OCI-LY7 (cell line): ENCODE measurements around the gene GOLGA8R. TPM values are rescaled to one million over a fixed set of nuclear protein-coding genes. Genes with fewer than 3 reads are reported as not detected.
"Not testable (repeated sequence)": the region's sequence is repeated elsewhere in the genome, so short reads cannot be mapped to it uniquely, and the experiment has no call there.

ENCODE experiments used
- BruUV-seq: library from RNA; stranded (reverse); fragments of 400-500 nt; replicated peaks from 2 replicates; lab custom pipeline; 2021; lab: Mats Ljungman, UMichigan
- CTCF ChIA-PET: fragments of 300-600 bp; sonication (Branson Sonifier 250); formaldehyde crosslinking; loops from one replicate; lab custom pipeline; 2022; ENCODE audit warnings: antibody characterized with exemption; ENCODE audit not compliant: unreplicated experiment; lab: Charles Lee
- POLR2A ChIA-PET: fragments of 300-600 bp; sonication (Branson Sonifier 250); formaldehyde crosslinking; loops from one replicate; lab custom pipeline; 2022; ENCODE audit warnings: antibody characterized with exemption; lab: Charles Lee
- DNase-seq: peaks from one replicate; pipeline ENCODE4 v3.0.0-alpha.2; 2015; ENCODE audit warnings: low spot score
- H2AFZ ChIP-seq: fragments of 200-600 bp; sonication (generic), shearing (Covaris generic); 2 replicates; pipeline ENCODE4 v1.6.1; 2014; ENCODE audit warnings: mild to moderate bottlenecking, antibody characterized with exemption, low read length, moderate library complexity
- H3K27ac ChIP-seq: fragments of 200-600 bp; sonication (generic); 2 replicates; pipeline ENCODE4 v1.5.1; 2014; ENCODE audit warnings: mixed run types, low read depth, mild to moderate bottlenecking, moderate library complexity, low read length, inconsistent platforms; ENCODE audit not compliant: poor library complexity, severe bottlenecking
- H3K36me3 ChIP-seq: fragments of 200-600 bp; sonication (generic); 2 replicates; pipeline ENCODE4 v1.6.1; 2014; ENCODE audit warnings: mild to moderate bottlenecking, antibody characterized with exemption, low read length, moderate library complexity, mixed read lengths; ENCODE audit not compliant: insufficient read depth
- H3K4me1 ChIP-seq: fragments of 200-600 bp; sonication (generic); 2 replicates; pipeline ENCODE4 v1.5.1; 2014; ENCODE audit warnings: mild to moderate bottlenecking, low read length; ENCODE audit not compliant: insufficient read depth, poor library complexity, severe bottlenecking
- H3K4me2 ChIP-seq: fragments of 200-600 bp; sonication (generic); 2 replicates; pipeline ENCODE4 v1.6.1; 2014; ENCODE audit warnings: mild to moderate bottlenecking, low read length
- H3K4me3 ChIP-seq: fragments of 200-600 bp; sonication (generic); 2 replicates; pipeline ENCODE4 v1.5.1; 2014; ENCODE audit warnings: mild to moderate bottlenecking, low read depth, low read length; ENCODE audit not compliant: poor library complexity, severe bottlenecking
- H3K79me2 ChIP-seq: fragments of 200-600 bp; sonication (generic); 2 replicates; pipeline ENCODE4 v1.6.1; 2016; ENCODE audit warnings: low read depth, mild to moderate bottlenecking, low read length, moderate library complexity, mixed read lengths; ENCODE audit not compliant: insufficient read depth
- H3K9me2 ChIP-seq: fragments of 200-600 bp; sonication (generic); 2 replicates; pipeline ENCODE4 v1.6.1; 2016; ENCODE audit warnings: mild to moderate bottlenecking, low read length, mixed read lengths; ENCODE audit not compliant: insufficient read depth
- H3K9me3 ChIP-seq: fragments of 200-600 bp; sonication (generic); 2 replicates; pipeline ENCODE4 v1.6.1; 2014; ENCODE audit warnings: mild to moderate bottlenecking, mixed run types, low read length, mixed read lengths
- H4K20me1 ChIP-seq: fragments of 200-600 bp; sonication (generic); 2 replicates; pipeline ENCODE4 v1.6.1; 2014; ENCODE audit warnings: mild to moderate bottlenecking, antibody characterized with exemption, low read length, moderate library complexity, mixed read lengths; ENCODE audit not compliant: insufficient read depth
- intact Hi-C: fragments of 100-400 bp; cut with micrococcal nuclease; formaldehyde crosslinking; loops from one replicate; pipeline ENCODE4 v1.10.0; 2022; ENCODE audit not compliant: unreplicated experiment
- small RNA-seq: library from RNA; depleted of rRNA; stranded (forward); fragments of <200 nt; gene quantifications from one replicate; pipeline ENCODE3, GENCODE V24; 2014
- total RNA-seq, 2 experiments: library from RNA; depleted of rRNA in 1 of 2; stranded (reverse); fragments of >200 nt in 1 of 2; shearing (Covaris generic) in 1 of 2; gene quantifications; 2 replicates each; pipeline ENCODE4 v1.2.3, GENCODE V29; 2014 to 2022

GOLGA8R gene
- total RNA-seq, 2 experiments from 2014 or later: 0.74 TPM; not detected in 1

- BruUV-seq, H3K36me3 ChIP-seq, intact Hi-C loops: not testable (repeated sequence)
These were observed 52.7 kb downstream of the GOLGA8R start for GRCh38 chr15:30361404-30361803.

GRCh38 chr15:30360990-30361389 lies 53.1 kb downstream of the GOLGA8R start:
- BruUV-seq, intact Hi-C loops, H3K79me2 ChIP-seq, H3K4me3 ChIP-seq, H3K36me3 ChIP-seq, CTCF ChIA-PET, H2AFZ ChIP-seq, H3K4me1 ChIP-seq, H3K9me2 ChIP-seq, H3K27ac ChIP-seq, DNase-seq, H4K20me1 ChIP-seq, H3K4me2 ChIP-seq, POLR2A ChIA-PET, H3K9me3 ChIP-seq: not testable (repeated sequence)

More at GRCh38 chr15:30361404-30361803, 52.7 kb downstream of the GOLGA8R start:
- H3K9me2 ChIP-seq, H2AFZ ChIP-seq, DNase-seq, CTCF ChIA-PET, H3K4me3 ChIP-seq, H3K9me3 ChIP-seq, H3K79me2 ChIP-seq, H4K20me1 ChIP-seq, H3K4me2 ChIP-seq, POLR2A ChIA-PET, H3K27ac ChIP-seq, H3K4me1 ChIP-seq: not testable (repeated sequence)

- H3K4me3 ChIP-seq, H3K79me2 ChIP-seq, H3K9me3 ChIP-seq, H2AFZ ChIP-seq, DNase-seq, H3K27ac ChIP-seq, H3K4me1 ChIP-seq, H3K36me3 ChIP-seq, CTCF ChIA-PET, intact Hi-C loops, BruUV-seq, H4K20me1 ChIP-seq, H3K9me2 ChIP-seq, H3K4me2 ChIP-seq, POLR2A ChIA-PET: not testable (repeated sequence)
These were observed 59.0 kb downstream of the GOLGA8R start for GRCh38 chr15:30355043-30355442.

Small RNA genes within 50 kb of the gene (small RNA-seq; reads per million reads assigned to genes)
- gene AC019322.2 (not detected), gene RF00019 (not detected), gene RF00096 (0.42 reads per million), gene RN7SL196P (not detected)

Other genes with a start within 250 kb of the GOLGA8R start
- 2.1 TPM in 1 of 2 replicates, not detected in the other for gene CHRFAM7A, start 20.7 kb downstream of the GOLGA8R start, total RNA-seq (2014; rRNA removed; shearing (Covaris generic))
- gene CHRFAM7A, start 20.7 kb downstream of the GOLGA8R start, total RNA-seq (2022): not detected in 2 replicates
- gene GOLGA8Q, start 137.8 kb upstream of the GOLGA8R start, total RNA-seq (2014; rRNA removed; shearing (Covaris generic)): not detected in 2 replicates
- not detected in 2 replicates for gene GOLGA8Q, start 137.8 kb upstream of the GOLGA8R start, total RNA-seq (2022)
- 0.09 TPM in 1 of 2 replicates, not detected in the other for gene GOLGA8H, start 189.8 kb upstream of the GOLGA8R start, total RNA-seq (2014; rRNA removed; shearing (Covaris generic))
- gene GOLGA8H, start 189.8 kb upstream of the GOLGA8R start, total RNA-seq (2022): 0.21 and 0.44 TPM in 2 replicates